ENCODE data around the gene TTLL5. TPM values are rescaled to one million over a fixed set of nuclear protein-coding genes. Genes with fewer than 3 reads are reported as not detected.

The TTLL5 gene
- total and polyA plus RNA-seq, 2 of the 13 experiments (the other 11 are each of a cell fraction or from before 2014, with no cell fraction given) = 11.8 to 18.8 TPM

GRCh38 chr14:75700295-75700694 lies 39.2 kb downstream of the TTLL5 start:
- intact Hi-C loops (cut with micrococcal nuclease; ENCODE audit: unreplicated experiment) (no loop called here), in situ Hi-C loops (cut with HindIII; ENCODE audit: extremely low pct_ligation_motif_present, low pct_unique_long_range_greater_than_20kb) (loop anchor here (25.0 kb wide), 1 partner anchor 687 kb away; the partner anchor contains the start of gene ESRRB)
- no peak overlapping the region for H2AFZ ChIP-seq (ENCODE audit: low read length)
- no peaks in the 10 kb centered on the region for H3K79me2 ChIP-seq (ENCODE audit: insufficient read depth, low read length)
- POLR2A ChIA-PET = no interaction called here
- no peaks in the 10 kb centered on the region for H3K9me3 ChIP-seq (ENCODE audit: low read length)
- WGBS (ENCODE audit: low lambda C conversion rate) = 97% methylated on average over 6 of the region's 6 CpGs
- FAIRE-seq (no peak), ATAC-seq (no peak), DNase-seq (ENCODE audit: low spot score) (no peak)
- no peak overlapping the region for H3K9ac ChIP-seq (ENCODE audit: insufficient read depth, low read depth, low read length)
- no peak overlapping the region for H3K27ac ChIP-seq (ENCODE audit: extremely low read length, insufficient read depth, low read length)
- no peak overlapping the region for H3K4me3 ChIP-seq (replicated peaks in 1 of 3; ENCODE audit: insufficient read depth in 1 of 3, low read depth in 2 of 3, low read length in 3 of 3)
- H3K36me3 ChIP-seq (replicated peaks in 1 of 2; ENCODE audit: control insufficient read depth in 1 of 2, insufficient read depth in 2 of 2, low read length in 2 of 2) = peaks cover 8 to 41% of the 10 kb centered on the region in 2 experiments; a peak in 4 of 5 replicates
- TF ChIP-seq ZBTB4 (CRISPR knock-in tag; IDR thresholded peaks at IDR 0.05; ENCODE audit: borderline replicate concordance) (no peak), ZHX1 (CRISPR knock-in tag; IDR thresholded peaks at IDR 0.05; ENCODE audit: low read depth) (no peak), ZBTB43 (CRISPR knock-in tag; conservative IDR thresholded peaks at IDR 0.05) (no peak), ZNF850 (CRISPR knock-in tag; conservative IDR thresholded peaks at IDR 0.05) (no peak)
- H3K4me2 ChIP-seq (ENCODE audit: low read depth, low read length) = no peak overlapping the region
- no peaks in the 10 kb centered on the region for H3K4me1 ChIP-seq (ENCODE audit: insufficient read depth, low read length)
- H3K27me3 ChIP-seq (ENCODE audit: control insufficient read depth in 1 of 2, insufficient read depth in 2 of 2, low read length in 2 of 2) = no peaks in the 10 kb centered on the region
- H4K20me1 ChIP-seq (ENCODE audit: insufficient read depth, low read length) = no peaks in the 10 kb centered on the region
- no TSS peak for BruUV-seq (replicated peaks)
- CTCF ChIA-PET (ENCODE audit: low intra/inter-chr PET ratio, low total read pairs) = no interaction called here
